ENCODE measurements around the gene DSCAM. TPM values are rescaled to one million over a fixed set of nuclear protein-coding genes. Genes with fewer than 3 reads are reported as not detected.

The DSCAM gene
- total and polyA plus RNA-seq, 2 donors (not counting 3 experiments of a cell fraction or from before 2014, with no cell fraction given) = not detected

DNA sequence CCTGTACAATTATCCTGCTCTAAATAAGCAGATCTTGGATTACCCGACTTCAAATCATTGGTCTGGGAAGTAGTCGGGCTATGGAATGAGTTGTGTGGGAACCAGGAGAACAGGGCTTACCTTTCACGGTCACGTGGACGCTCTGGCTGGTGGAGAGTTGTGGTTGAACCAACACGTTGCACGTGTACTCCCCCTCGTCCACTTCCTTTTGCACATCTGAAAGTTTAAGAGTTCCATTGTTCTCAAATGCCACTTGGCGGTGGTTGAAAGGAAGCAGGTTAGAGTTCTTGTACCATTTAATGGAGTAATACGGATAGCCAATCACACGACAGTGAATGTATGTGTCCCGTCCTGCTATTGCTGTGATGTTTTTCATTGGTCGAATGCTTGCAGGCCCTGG, 509.0 kb downstream of the DSCAM start:
- Histone ChIP-seq H3K9me1 (replicated peaks; ENCODE audit: control insufficient read depth, extremely low read depth, insufficient read depth, low read length) (no peaks in the 10 kb centered on the region), H3K4me1 (ENCODE audit: control insufficient read depth, extremely low read depth, insufficient read depth, low read length) (no peaks in the 10 kb centered on the region), H3K27me3 (ENCODE audit: control insufficient read depth in 2 of 2, insufficient read depth in 2 of 2, low read length in 2 of 2) (no peaks in the 10 kb centered on the region), H4K20me1 (replicated peaks; ENCODE audit: control insufficient read depth, extremely low read depth, insufficient read depth, low read length) (no peaks in the 10 kb centered on the region), H2AFZ (ENCODE audit: low read depth, low read length) (no peak overlapping the region), H3K36me3 (ENCODE audit: control insufficient read depth in 2 of 2, extremely low read depth in 1 of 2, insufficient read depth in 2 of 2, low read length in 2 of 2) (no peaks in the 10 kb centered on the region), H3K79me2 (ENCODE audit: control insufficient read depth, insufficient read depth, low read length) (no peaks in the 10 kb centered on the region), H3K27ac (ENCODE audit: insufficient read depth, low read depth, low read length) (no peak overlapping the region), H3K4me3 (replicated peaks in 1 of 3; ENCODE audit: insufficient read depth in 1 of 3, low read depth in 1 of 3, low read length in 3 of 3) (no peak overlapping the region), H3K4me2 (ENCODE audit: insufficient read depth, low read length) (no peak overlapping the region), H3K9ac (replicated peaks; ENCODE audit: extremely low read depth, insufficient read depth, low read length) (no peak overlapping the region), H3K9me3 (replicated peaks; ENCODE audit: control insufficient read depth, insufficient read depth, low read length) (peaks cover 2% of the 10 kb centered on the region)
- dilution Hi-C loops (cut with MboI; ENCODE audit: extremely low pct_ligation_motif_present, low sequenced_read_pairs) = no loop called here
- no TSS peak for BruUV-seq (replicated peaks)
- DNase-seq (ENCODE audit: low read depth, low spot score) (no peak), FAIRE-seq (no peak)
- CTCF ChIA-PET = no interaction called here
- TF ChIP-seq GATA2 (IDR thresholded peaks at IDR 0.05; ENCODE audit: insufficient read depth, insufficient read length, low read depth, low read length) = no peak
- no peak for TF ChIP-seq MYC (IDR thresholded peaks at IDR 0.05; ENCODE audit: low read depth, low read length)
- TF ChIP-seq FOS (IDR thresholded peaks at IDR 0.05; ENCODE audit: borderline replicate concordance, insufficient read depth, low read length) = no peak
- no peak for TF ChIP-seq POLR2AphosphoS5 (IDR thresholded peaks at IDR 0.05; ENCODE audit: insufficient read depth, low read depth, low read length)
- TF ChIP-seq, protein P1, sequence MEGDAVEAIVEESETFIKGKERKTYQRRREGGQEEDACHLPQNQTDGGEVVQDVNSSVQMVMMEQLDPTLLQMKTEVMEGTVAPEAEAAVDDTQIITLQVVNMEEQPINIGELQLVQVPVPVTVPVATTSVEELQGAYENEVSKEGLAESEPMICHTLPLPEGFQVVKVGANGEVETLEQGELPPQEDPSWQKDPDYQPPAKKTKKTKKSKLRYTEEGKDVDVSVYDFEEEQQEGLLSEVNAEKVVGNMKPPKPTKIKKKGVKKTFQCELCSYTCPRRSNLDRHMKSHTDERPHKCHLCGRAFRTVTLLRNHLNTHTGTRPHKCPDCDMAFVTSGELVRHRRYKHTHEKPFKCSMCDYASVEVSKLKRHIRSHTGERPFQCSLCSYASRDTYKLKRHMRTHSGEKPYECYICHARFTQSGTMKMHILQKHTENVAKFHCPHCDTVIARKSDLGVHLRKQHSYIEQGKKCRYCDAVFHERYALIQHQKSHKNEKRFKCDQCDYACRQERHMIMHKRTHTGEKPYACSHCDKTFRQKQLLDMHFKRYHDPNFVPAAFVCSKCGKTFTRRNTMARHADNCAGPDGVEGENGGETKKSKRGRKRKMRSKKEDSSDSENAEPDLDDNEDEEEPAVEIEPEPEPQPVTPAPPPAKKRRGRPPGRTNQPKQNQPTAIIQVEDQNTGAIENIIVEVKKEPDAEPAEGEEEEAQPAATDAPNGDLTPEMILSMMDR (IDR thresholded peaks at IDR 0.05; ENCODE audit: extremely low read depth in 1 of 2, insufficient read depth in 1 of 2, low read depth in 1 of 2, low read length in 2 of 2) = no peak
- TF ChIP-seq JUN (IDR thresholded peaks at IDR 0.05; ENCODE audit: borderline replicate concordance, insufficient read depth, insufficient read length, low read depth) = no peak
- no peak for TF ChIP-seq POLR2A (IDR thresholded peaks at IDR 0.05; ENCODE audit: low read depth, low read length)
- no peak for TF ChIP-seq EZH2 (IDR thresholded peaks at IDR 0.05; ENCODE audit: borderline replicate concordance, low read depth, low read length, severe bottlenecking)
- TF ChIP-seq, protein P2, sequence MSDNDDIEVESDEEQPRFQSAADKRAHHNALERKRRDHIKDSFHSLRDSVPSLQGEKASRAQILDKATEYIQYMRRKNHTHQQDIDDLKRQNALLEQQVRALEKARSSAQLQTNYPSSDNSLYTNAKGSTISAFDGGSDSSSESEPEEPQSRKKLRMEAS (IDR thresholded peaks at IDR 0.05; ENCODE audit: insufficient read depth, insufficient read length) = no peak
- intact Hi-C loops (cut with micrococcal nuclease) = no loop called here
- POLR2A ChIA-PET = no interaction called here
